CD4-positive, alpha-beta memory T cell (primary cell): ENCODE data around the gene PRELP. TPM values are rescaled to one million over a fixed set of nuclear protein-coding genes. Genes with fewer than 3 reads are reported as not detected.

Source experiments
- CTCF ChIA-PET: fragments of 350-600 bp; sonication (Branson Sonifier 250); formaldehyde crosslinking; loops from one replicate; lab custom pipeline; 2021; ENCODE audit warnings: inconsistent platforms; ENCODE audit not compliant: partially characterized antibody; lab: Charles Lee
- POLR2A ChIA-PET: fragments of 350-600 bp; sonication (Branson Sonifier 250); formaldehyde crosslinking; loops from one replicate; lab custom pipeline; 2021; ENCODE audit not compliant: partially characterized antibody; lab: Charles Lee
- DNase-seq, 5 donors: peaks; one replicate each; pipeline versions ENCODE4 v3.0.0 to v3.0.0-alpha.2; 2020 to 2022; ENCODE audit warnings: mixed read lengths in 1 of 5
- H3K27ac ChIP-seq: one replicate; pipeline ENCODE4 v1.7.0; 2013; ENCODE audit warnings: low read depth, low read length
- H3K27me3 ChIP-seq: 2 replicates; pipeline ENCODE4 v1.7.0; 2013; ENCODE audit warnings: mild to moderate bottlenecking, low read length, moderate library complexity; ENCODE audit not compliant: insufficient read depth
- H3K36me3 ChIP-seq: 2 replicates; pipeline ENCODE4 v1.7.0; 2013; ENCODE audit warnings: mild to moderate bottlenecking, low read length, moderate library complexity; ENCODE audit not compliant: insufficient read depth
- H3K4me1 ChIP-seq: 2 replicates; pipeline ENCODE4 v1.7.0; 2013; ENCODE audit warnings: mild to moderate bottlenecking, low read length, moderate library complexity; ENCODE audit not compliant: insufficient read depth
- H3K4me3 ChIP-seq, 2 donors: one replicate each; pipeline ENCODE4 v1.7.0; 2013; ENCODE audit warnings: low read length in 2 of 2, mild to moderate bottlenecking in 1 of 2
- H3K9me3 ChIP-seq, 2 donors: one replicate each; pipeline ENCODE4 v1.7.0; 2013; ENCODE audit warnings: low read length in 2 of 2, control low read depth in 1 of 2; ENCODE audit not compliant: control insufficient read depth in 1 of 2
- H3K27ac Mint-ChIP-seq, 7 donors: one replicate each; pipeline ENCODE4 v1.8.0; 2020 to 2021; ENCODE audit warnings: mixed read lengths in 7 of 7, mild to moderate bottlenecking in 6 of 7, inconsistent platforms in 3 of 7, moderate library complexity in 3 of 7
- H3K27me3 Mint-ChIP-seq, 2 donors: one replicate each; pipeline ENCODE4 v1.8.0; 2020 to 2021; ENCODE audit warnings: mixed read lengths in 2 of 2
- H3K36me3 Mint-ChIP-seq, 2 donors: one replicate each; pipeline ENCODE4 v1.8.0; 2020 to 2021; ENCODE audit warnings: mixed read lengths in 2 of 2, inconsistent platforms in 1 of 2, mild to moderate bottlenecking in 1 of 2
- H3K4me1 Mint-ChIP-seq, 4 donors: one replicate each; pipeline ENCODE4 v1.8.0; 2020 to 2021; ENCODE audit warnings: mixed read lengths in 4 of 4, mild to moderate bottlenecking in 1 of 4
- H3K4me3 Mint-ChIP-seq, 8 donors: one replicate each; pipeline ENCODE4 v1.8.0; 2020 to 2021; ENCODE audit warnings: mixed read lengths in 8 of 8, mild to moderate bottlenecking in 7 of 8, moderate library complexity in 6 of 8, inconsistent platforms in 3 of 8
- H3K9me3 Mint-ChIP-seq, 8 donors: one replicate each; pipeline ENCODE4 v1.8.0; 2020 to 2021; ENCODE audit warnings: mixed read lengths in 8 of 8, mild to moderate bottlenecking in 5 of 8, inconsistent platforms in 3 of 8, moderate library complexity in 1 of 8
- intact Hi-C: fragments of 100-400 bp; cut with micrococcal nuclease; formaldehyde crosslinking; loops from one replicate; pipeline ENCODE4 v1.15.1; 2023
- polyA plus RNA-seq, 2 donors: library from polyadenylated mRNA; unstranded; fragments of 300-500 nt; fragmentation: Illumina TruSeq; gene quantifications; one replicate each; pipeline ENCODE4 v1.2.3, GENCODE V29; 2021
- total RNA-seq, 2 experiments: library from RNA; stranded (reverse); gene quantifications; one replicate each; pipeline ENCODE4 v1.2.3, GENCODE V29; 2021

Gene PRELP
- total and polyA plus RNA-seq, 4 experiments from 2014 or later, result not detected

- H3K36me3 Mint-ChIP-seq, result no peaks in the 10 kb centered on the region
- H3K27ac ChIP-seq, result no peak overlapping the region
- ChIA-PET POLR2A (no interaction called here), CTCF (interaction anchor here (2.1 kb wide), 1 partner anchor 608 kb away, joined by 5 read pairs; no protein-coding TSS in a partner anchor)
- no peaks in the 10 kb centered on the region for H3K4me1 ChIP-seq
- intact Hi-C loops, result no loop called here
- H3K4me3 ChIP-seq, result no peak overlapping the region
- no peaks in the 10 kb centered on the region for H3K27me3 Mint-ChIP-seq
- no peaks in the 10 kb centered on the region for H3K9me3 ChIP-seq
- no peaks in the 10 kb centered on the region for H3K4me1 Mint-ChIP-seq
- no peak overlapping the region for H3K27ac Mint-ChIP-seq
- H3K36me3 ChIP-seq, result no peaks in the 10 kb centered on the region
- no peak overlapping the region for H3K4me3 Mint-ChIP-seq
- H3K27me3 ChIP-seq, result no peaks in the 10 kb centered on the region
- DNase-seq, result no peak
- H3K9me3 Mint-ChIP-seq, result no peaks in the 10 kb centered on the region
Measured at GRCh38 chr1:203521074-203521794, 45.6 kb downstream of the PRELP start.

- intact Hi-C loops, result no loop called here
- no peaks in the 10 kb centered on the region for H3K27me3 Mint-ChIP-seq
- no peaks in the 10 kb centered on the region for H3K9me3 Mint-ChIP-seq
- ChIA-PET POLR2A (no interaction called here), CTCF (no interaction called here)
- H3K27ac ChIP-seq, result no peak overlapping the region
- no peak overlapping the region for H3K27ac Mint-ChIP-seq
- DNase-seq, result no peak
- no peaks in the 10 kb centered on the region for H3K4me1 Mint-ChIP-seq
- no peaks in the 10 kb centered on the region for H3K36me3 ChIP-seq
- no peak overlapping the region for H3K4me3 Mint-ChIP-seq
- no peak overlapping the region for H3K4me3 ChIP-seq
- H3K36me3 Mint-ChIP-seq, result no peaks in the 10 kb centered on the region
- H3K4me1 ChIP-seq, result no peaks in the 10 kb centered on the region
- no peaks in the 10 kb centered on the region for H3K27me3 ChIP-seq
- no peaks in the 10 kb centered on the region for H3K9me3 ChIP-seq
Measured at GRCh38 chr1:203521812-203522211, 46.2 kb downstream of the PRELP start.

GRCh38 chr1:203522237-203522636 is 46.6 kb downstream of the PRELP start:
- no peaks in the 10 kb centered on the region for H3K36me3 Mint-ChIP-seq
- no peaks in the 10 kb centered on the region for H3K9me3 Mint-ChIP-seq
- ChIA-PET CTCF (no interaction called here), POLR2A (no interaction called here)
- Histone ChIP-seq H3K9me3 (no peaks in the 10 kb centered on the region), H3K4me3 (no peak overlapping the region), H3K36me3 (no peaks in the 10 kb centered on the region), H3K27ac (no peak overlapping the region), H3K4me1 (no peaks in the 10 kb centered on the region), H3K27me3 (no peaks in the 10 kb centered on the region)
- H3K4me1 Mint-ChIP-seq, result no peaks in the 10 kb centered on the region
- H3K27me3 Mint-ChIP-seq, result peaks cover 0 to 1% of the 10 kb centered on the region in 2 donors
- H3K4me3 Mint-ChIP-seq, result no peak overlapping the region
- intact Hi-C loops, result no loop called here
- no peak overlapping the region for H3K27ac Mint-ChIP-seq
- no peak for DNase-seq

GRCh38 chr1:203523667-203524066 is 48.1 kb downstream of the PRELP start:
- H3K36me3 Mint-ChIP-seq, result no peaks in the 10 kb centered on the region
- H3K9me3 ChIP-seq, result no peaks in the 10 kb centered on the region
- intact Hi-C loops, result no loop called here
- no peaks in the 10 kb centered on the region for H3K4me1 ChIP-seq
- H3K4me1 Mint-ChIP-seq, result no peaks in the 10 kb centered on the region
- H3K27ac ChIP-seq, result no peak overlapping the region
- no peaks in the 10 kb centered on the region for H3K36me3 ChIP-seq
- H3K27ac Mint-ChIP-seq, result no peak overlapping the region
- no peak overlapping the region for H3K4me3 Mint-ChIP-seq
- DNase-seq, result no peak
- H3K27me3 Mint-ChIP-seq, result peaks cover 0 to 1% of the 10 kb centered on the region in 2 donors
- no peak overlapping the region for H3K4me3 ChIP-seq
- H3K9me3 Mint-ChIP-seq, result no peaks in the 10 kb centered on the region
- ChIA-PET POLR2A (no interaction called here), CTCF (no interaction called here)
- H3K27me3 ChIP-seq, result no peaks in the 10 kb centered on the region

GRCh38 chr1:203524152-203524551 is 48.5 kb downstream of the PRELP start:
- no peaks in the 10 kb centered on the region for H3K27me3 ChIP-seq
- H3K9me3 Mint-ChIP-seq, result no peaks in the 10 kb centered on the region
- H3K9me3 ChIP-seq, result no peaks in the 10 kb centered on the region
- DNase-seq, result no peak
- intact Hi-C loops, result no loop called here
- H3K27me3 Mint-ChIP-seq, result peaks cover 0 to 1% of the 10 kb centered on the region in 2 donors
- no peak overlapping the region for H3K27ac ChIP-seq
- ChIA-PET POLR2A (no interaction called here), CTCF (interaction anchor here (0.6 to 1.0 kb wide), 2 partner anchors 20 to 703 kb away, joined by 3 read pairs; no protein-coding TSS in a partner anchor)
- no peaks in the 10 kb centered on the region for H3K4me1 ChIP-seq
- no peak overlapping the region for H3K4me3 ChIP-seq
- H3K4me1 Mint-ChIP-seq, result peaks cover 0 to under 1% (median 0%) of the 10 kb centered on the region in 4 donors
- H3K36me3 ChIP-seq, result no peaks in the 10 kb centered on the region
- peak overlapping the region in 1 of 7 donors; percentile 24 for H3K27ac Mint-ChIP-seq
- H3K4me3 Mint-ChIP-seq, result peak overlapping the region in 1 of 8 donors; percentile 13
- no peaks in the 10 kb centered on the region for H3K36me3 Mint-ChIP-seq

- POLR2A ChIA-PET, result no interaction called here
- intact Hi-C loops, result no loop called here
- Mint-ChIP-seq H3K27me3 (peaks cover 0 to 1% of the 10 kb centered on the region in 2 donors), H3K4me3 (no peak overlapping the region), H3K36me3 (no peaks in the 10 kb centered on the region), H3K9me3 (no peaks in the 10 kb centered on the region), H3K27ac (no peak overlapping the region), H3K4me1 (peaks cover 0 to 2% (median 0%) of the 10 kb centered on the region in 4 donors)
- Histone ChIP-seq H3K4me1 (no peaks in the 10 kb centered on the region), H3K4me3 (no peak overlapping the region), H3K27me3 (no peaks in the 10 kb centered on the region), H3K9me3 (no peaks in the 10 kb centered on the region), H3K36me3 (no peaks in the 10 kb centered on the region), H3K27ac (no peak overlapping the region)
- CTCF ChIA-PET, result interaction anchor here (1.0 kb wide), 1 partner anchor 21 kb away, joined by 3 read pairs; no protein-coding TSS in a partner anchor
- DNase-seq, result no peak
Measured at GRCh38 chr1:203524824-203525223, 49.2 kb downstream of the PRELP start.

- no peak for DNase-seq
- Histone ChIP-seq H3K36me3 (no peaks in the 10 kb centered on the region), H3K9me3 (no peaks in the 10 kb centered on the region), H3K4me1 (no peaks in the 10 kb centered on the region), H3K4me3 (no peak overlapping the region), H3K27ac (no peak overlapping the region), H3K27me3 (no peaks in the 10 kb centered on the region)
- Mint-ChIP-seq H3K36me3 (no peaks in the 10 kb centered on the region), H3K4me1 (peaks cover 0 to 2% (median 0%) of the 10 kb centered on the region in 4 donors), H3K27ac (no peak overlapping the region), H3K9me3 (no peaks in the 10 kb centered on the region), H3K27me3 (peaks cover 0 to 1% of the 10 kb centered on the region in 2 donors), H3K4me3 (no peak overlapping the region)
- ChIA-PET CTCF (no interaction called here), POLR2A (no interaction called here)
- intact Hi-C loops, result no loop called here
Measured at GRCh38 chr1:203525685-203526084, 50.1 kb downstream of the PRELP start.
